GM12878 (cell line): ENCODE results near the gene SRC. TPM values are rescaled to one million over a fixed set of nuclear protein-coding genes. Genes with fewer than 3 reads are reported as not detected.

Experiments used
- CREB1 ChIP-seq: IDR thresholded peaks from 2 replicates; pipeline ENCODE4 v1.6.1; 2012; ENCODE audit warnings: low read depth, mild to moderate bottlenecking, inconsistent platforms
- ELK1 ChIP-seq: IDR thresholded peaks from 2 replicates; pipeline ENCODE4 v1.6.1; 2012; ENCODE audit warnings: low read depth, low read length, improper control_type of control experiment
- EP300 ChIP-seq, 2 experiments: fragments of 150-350 bp in 1 of 2; IDR thresholded peaks; 2 replicates each; pipeline ENCODE4 v1.6.1; 2011 to 2012; ENCODE audit warnings: low read depth in 2 of 2, low read length in 2 of 2, borderline replicate concordance in 1 of 2, improper control_type of control experiment in 1 of 2, inconsistent platforms in 1 of 2; ENCODE audit not compliant: control insufficient read depth in 1 of 2
- GATAD2B ChIP-seq: fragments of 450-650 bp; conservative IDR thresholded peaks from 2 replicates; pipeline ENCODE4 v1.6.1; 2017; ENCODE audit warnings: low read depth, mild to moderate bottlenecking, moderate library complexity
- IKZF2 ChIP-seq, 2 experiments: fragments of 450-650 bp; IDR thresholded peaks; 2 replicates each; pipeline ENCODE4 v1.6.1; 2017; ENCODE audit warnings: mild to moderate bottlenecking in 2 of 2, moderate library complexity in 2 of 2
- IRF3 ChIP-seq: fragments of 450-650 bp; IDR thresholded peaks from 2 replicates; pipeline ENCODE4 v1.6.1; 2014; ENCODE audit warnings: mild to moderate bottlenecking
- KDM1A ChIP-seq: fragments of 200-600 bp; sonication (generic); IDR thresholded peaks from 2 replicates; pipeline ENCODE4 v1.6.1; 2016; ENCODE audit warnings: borderline replicate concordance
- KLF5 ChIP-seq: fragments of 450-650 bp; IDR thresholded peaks from 2 replicates; pipeline ENCODE4 v1.6.1; 2014; ENCODE audit warnings: mild to moderate bottlenecking; ENCODE audit not compliant: partially characterized antibody
- MLLT1 ChIP-seq: fragments of 450-650 bp; IDR thresholded peaks from 2 replicates; pipeline ENCODE4 v1.6.1; 2016; ENCODE audit warnings: mild to moderate bottlenecking
- PBX3 ChIP-seq: IDR thresholded peaks from 2 replicates; pipeline ENCODE4 v1.6.1; 2011; ENCODE audit warnings: mild to moderate bottlenecking, low read depth, low read length, moderate library complexity; ENCODE audit not compliant: insufficient replicate concordance
- POLR2AphosphoS5 ChIP-seq: IDR thresholded peaks from 2 replicates; pipeline ENCODE4 v1.6.1; 2011; ENCODE audit warnings: mild to moderate bottlenecking, low read length, inconsistent platforms
- RAD21 ChIP-seq: IDR thresholded peaks from 2 replicates; pipeline ENCODE4 v1.6.1; 2011; ENCODE audit warnings: mild to moderate bottlenecking, low read depth, low read length, moderate library complexity; ENCODE audit not compliant: insufficient read depth
- RAD51 ChIP-seq: fragments of 450-650 bp; IDR thresholded peaks from 2 replicates; pipeline ENCODE4 v1.6.1; 2016; ENCODE audit warnings: moderate library complexity, mild to moderate bottlenecking, inconsistent platforms
- RBBP5 ChIP-seq: fragments of 200-600 bp; sonication (generic); conservative IDR thresholded peaks from 2 replicates; pipeline ENCODE4 v1.6.1; 2016
- RELA ChIP-seq: fragments of 450-650 bp; IDR thresholded peaks from 2 replicates; pipeline ENCODE4 v1.8.0; 2014; ENCODE audit warnings: borderline replicate concordance; ENCODE audit not compliant: partially characterized antibody
- SMAD5 ChIP-seq: IDR thresholded peaks from 2 replicates; pipeline ENCODE4 v1.6.1; 2016; ENCODE audit warnings: antibody characterized with exemption, low read depth
- SMC3 ChIP-seq: IDR thresholded peaks from 2 replicates; pipeline ENCODE4 v1.6.1; 2011; ENCODE audit warnings: low read length, improper control_type of control experiment, borderline replicate concordance
- SP1 ChIP-seq: IDR thresholded peaks from one replicate; pipeline ENCODE4 v1.6.1; 2011; ENCODE audit warnings: low read depth, low read length
- SPI1 ChIP-seq: IDR thresholded peaks from 2 replicates; pipeline ENCODE4 v1.6.1; 2011; ENCODE audit warnings: low read depth, mild to moderate bottlenecking, low read length, moderate library complexity, borderline replicate concordance; ENCODE audit not compliant: insufficient read depth
- SREBF1 ChIP-seq: IDR thresholded peaks from 2 replicates; pipeline ENCODE4 v1.6.1; 2012; ENCODE audit warnings: mild to moderate bottlenecking, low read length
- SREBF2 ChIP-seq: IDR thresholded peaks from 2 replicates; pipeline ENCODE4 v1.6.1; 2012; ENCODE audit warnings: mild to moderate bottlenecking, low read length
- STAT3 ChIP-seq: IDR thresholded peaks from 2 replicates; pipeline ENCODE4 v1.6.1; 2011; ENCODE audit warnings: low read depth, low read length, improper control_type of control experiment
- TCF3 ChIP-seq: IDR thresholded peaks from 2 replicates; pipeline ENCODE4 v1.6.1; 2012; ENCODE audit warnings: low read depth, mild to moderate bottlenecking, low read length, borderline replicate concordance; ENCODE audit not compliant: insufficient read depth
- ZBTB33 ChIP-seq: fragments of 450-650 bp; IDR thresholded peaks from 2 replicates; pipeline ENCODE4 v1.6.1; 2017; ENCODE audit warnings: mild to moderate bottlenecking
- polyA plus RNA-seq, 11 experiments: library from polyadenylated mRNA; depleted of rRNA in 4 of 11; unstranded in 6 of 11; stranded (reverse) in 5 of 11; fragments of >200 nt; fragmentation: Nextera tagmentation in 4 of 11; fragmentation: Illumina TruSeq in 1 of 11; extraction: Ambion mirVana in 4 of 11; extraction: Trizol in 1 of 11; gene quantifications; 1 replicate in 1 of 11; 2 replicates in 10 of 11; pipeline versions ENCODE4 v1.2.1 to v1.2.3, GENCODE V29; 2011 to 2016; ENCODE audit warnings: inconsistent platforms in 2 of 11, missing spikeins in 2 of 11, low read depth in 1 of 11
- total RNA-seq, 4 experiments: library from RNA; depleted of rRNA in 3 of 4; stranded (reverse); fragments of >200 nt in 3 of 4; fragmentation: Illumina TruSeq in 1 of 4; extraction: Trizol in 1 of 4; gene quantifications; 2 replicates each; pipeline versions ENCODE4 v1.2.1 to v1.2.3, GENCODE V29; 2013 to 2021

Gene SRC
- total and polyA plus RNA-seq, 10 of the 15 experiments (the other 5 are each of a cell fraction or from before 2014, with no cell fraction given) = 0.60 to 71.3 (median 27.2) TPM

- TF ChIP-seq SP1 (peak; percentile 37), KLF5 (no peak), RBBP5 (no peak), MLLT1 (peak; percentile 66; the same call in 1 of the 2 replicates), IKZF2 (IDR thresholded peaks at IDR 0.05) (no peak), STAT3 (no peak), IRF3 (no peak), ELK1 (no peak), SREBF1 (no peak), ZBTB33 (no peak), KDM1A (no peak), EP300 (IDR thresholded peaks at IDR 0.05; ENCODE audit: borderline replicate concordance in 1 of 2, control insufficient read depth in 1 of 2, low read depth in 2 of 2, low read length in 2 of 2) (no peak), RAD51 (no peak), GATAD2B (0 out of 2 replicates have a peak, but pooled peaks have one; percentile 28), TCF3 (peak; percentile 80; the same call in 1 of the 2 replicates), PBX3 (no peak), SREBF2 (no peak), RELA (peak; percentile 32), SPI1 (no peak), SMAD5 (no peak), POLR2AphosphoS5 (no peak), SMC3 (peak; percentile 89), RAD21 (peak; percentile 65), CREB1 (no peak)
Observed at GRCh38 chr20:37384683-37385174, 38.8 kb downstream of the SRC start (continued).
